ENCODE results near the gene IL9. TPM values are rescaled to one million over a fixed set of nuclear protein-coding genes. Genes with fewer than 3 reads are reported as not detected.

Gene IL9
- total RNA-seq, 2 donors from 2014 or later, result not detected

DNA sequence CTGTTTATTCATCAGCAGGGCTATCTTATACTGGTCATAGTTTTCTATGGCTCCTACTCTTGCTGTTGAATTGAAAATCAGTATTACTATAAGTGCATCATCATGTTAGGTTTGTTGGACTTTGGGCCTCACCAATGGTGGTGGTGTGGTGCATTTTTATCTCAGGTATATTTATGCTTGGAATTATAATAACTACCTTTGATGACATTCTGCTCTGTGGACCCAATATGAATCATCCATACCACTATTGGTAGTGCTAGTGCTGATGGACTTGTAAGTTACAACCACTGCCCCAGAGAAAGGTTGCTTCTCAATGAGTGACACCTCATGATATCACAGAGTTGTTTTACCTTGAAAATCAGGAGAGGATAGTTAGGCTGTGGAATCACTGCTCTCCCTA lies 28.0 kb downstream of the IL9 start:
- no peak overlapping the region for H3K4me3 ChIP-seq
- no peak overlapping the region for H3K27ac ChIP-seq
- no peak for DNase-seq (ENCODE audit: low spot score)

DNA sequence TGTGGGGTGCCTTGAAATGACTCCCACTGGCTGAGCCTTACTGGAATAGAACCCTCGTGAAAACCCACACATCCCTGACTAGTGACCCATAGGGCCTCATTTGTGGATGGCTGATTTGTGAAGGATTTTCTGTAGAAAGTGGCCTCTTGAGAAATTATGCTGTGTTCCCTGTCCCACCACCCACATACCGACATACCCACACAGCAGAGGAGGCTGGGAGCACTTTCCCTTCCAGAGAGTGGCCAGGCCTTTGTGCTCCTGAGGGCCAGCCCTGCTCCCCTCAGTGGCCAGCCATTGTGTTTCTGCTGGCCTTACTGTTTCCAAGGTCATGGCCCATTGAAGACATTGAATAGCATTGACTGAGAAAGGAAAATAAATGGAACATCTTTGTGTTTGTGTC lies 29.6 kb downstream of the IL9 start:
- Histone ChIP-seq H3K4me3 (no peak overlapping the region), H3K27ac (no peak overlapping the region), H3K27me3 (replicated peaks; ENCODE audit: insufficient read depth) (no peaks in the 10 kb centered on the region), H3K9me3 (no peaks in the 10 kb centered on the region), H3K4me1 (ENCODE audit: control insufficient read depth in 1 of 2, low read depth in 2 of 2) (peaks cover 0 to 4% of the 10 kb centered on the region in 2 donors), H3K36me3 (no peaks in the 10 kb centered on the region)
- ATAC-seq (ENCODE audit: insufficient number of reproducible peaks, low FRiP score, low read depth), result no peak
- TF ChIP-seq, protein P1, sequence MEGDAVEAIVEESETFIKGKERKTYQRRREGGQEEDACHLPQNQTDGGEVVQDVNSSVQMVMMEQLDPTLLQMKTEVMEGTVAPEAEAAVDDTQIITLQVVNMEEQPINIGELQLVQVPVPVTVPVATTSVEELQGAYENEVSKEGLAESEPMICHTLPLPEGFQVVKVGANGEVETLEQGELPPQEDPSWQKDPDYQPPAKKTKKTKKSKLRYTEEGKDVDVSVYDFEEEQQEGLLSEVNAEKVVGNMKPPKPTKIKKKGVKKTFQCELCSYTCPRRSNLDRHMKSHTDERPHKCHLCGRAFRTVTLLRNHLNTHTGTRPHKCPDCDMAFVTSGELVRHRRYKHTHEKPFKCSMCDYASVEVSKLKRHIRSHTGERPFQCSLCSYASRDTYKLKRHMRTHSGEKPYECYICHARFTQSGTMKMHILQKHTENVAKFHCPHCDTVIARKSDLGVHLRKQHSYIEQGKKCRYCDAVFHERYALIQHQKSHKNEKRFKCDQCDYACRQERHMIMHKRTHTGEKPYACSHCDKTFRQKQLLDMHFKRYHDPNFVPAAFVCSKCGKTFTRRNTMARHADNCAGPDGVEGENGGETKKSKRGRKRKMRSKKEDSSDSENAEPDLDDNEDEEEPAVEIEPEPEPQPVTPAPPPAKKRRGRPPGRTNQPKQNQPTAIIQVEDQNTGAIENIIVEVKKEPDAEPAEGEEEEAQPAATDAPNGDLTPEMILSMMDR (IDR thresholded peaks at IDR 0.05), result no peak
- DNase-seq (ENCODE audit: low spot score), result no peak

More for the DNA sequence above, 28.0 kb downstream of the IL9 start:
- Histone ChIP-seq H3K36me3 (no peaks in the 10 kb centered on the region), H3K4me1 (ENCODE audit: control insufficient read depth in 1 of 2, low read depth in 2 of 2) (peaks cover 0 to 4% of the 10 kb centered on the region in 2 donors), H3K27me3 (replicated peaks; ENCODE audit: insufficient read depth) (no peaks in the 10 kb centered on the region), H3K9me3 (no peaks in the 10 kb centered on the region)
- TF ChIP-seq, protein P1 (IDR thresholded peaks at IDR 0.05), result no peak
- ATAC-seq (ENCODE audit: insufficient number of reproducible peaks, low FRiP score, low read depth), result no peak

DNA sequence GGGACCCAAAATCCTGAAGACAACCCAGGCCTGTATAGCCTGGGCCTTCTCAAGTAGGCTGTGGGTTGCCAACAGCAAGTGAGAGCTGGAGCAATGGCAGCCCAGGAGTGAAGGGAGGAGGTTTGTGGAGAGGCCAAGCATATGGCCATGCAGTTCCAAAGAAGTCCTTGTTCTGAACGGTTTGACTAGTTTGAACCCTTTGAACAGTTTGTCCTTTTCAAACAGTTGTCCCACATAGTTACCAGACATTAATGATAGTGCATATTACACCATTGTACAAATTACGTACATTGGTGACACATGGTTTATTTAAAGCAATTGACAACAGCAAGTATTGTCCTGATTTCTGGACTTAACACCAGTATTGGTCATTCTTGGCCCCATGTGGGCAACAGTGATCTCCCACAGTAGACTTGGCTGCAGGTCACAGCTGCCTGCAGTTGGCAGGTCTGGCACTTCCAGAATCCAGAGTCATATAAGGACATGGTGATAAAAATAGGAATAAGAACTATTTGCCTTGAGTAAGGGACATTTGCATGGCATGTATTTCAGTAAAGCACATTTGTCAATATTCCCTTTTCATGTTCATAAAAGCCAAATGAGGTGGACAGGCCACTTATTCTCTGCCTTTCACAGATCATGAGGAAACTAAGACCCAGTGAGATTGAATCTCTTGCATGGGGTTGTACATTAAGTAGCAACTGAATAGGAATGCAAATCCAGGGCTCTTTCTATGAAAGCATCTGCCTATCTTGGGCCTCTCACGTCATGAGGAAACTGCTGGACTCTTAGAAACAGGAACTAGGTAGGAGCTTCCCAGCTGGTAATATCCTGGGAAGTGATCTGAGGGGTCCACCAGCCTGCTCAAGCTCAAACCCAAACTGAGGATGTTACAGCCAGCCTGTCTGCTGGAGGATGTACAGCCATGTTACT lies 30.9 kb downstream of the IL9 start:
- no peaks in the 10 kb centered on the region for H3K9me3 ChIP-seq
- TF ChIP-seq, protein P1 (IDR thresholded peaks at IDR 0.05), result no peak
- H3K27ac ChIP-seq, result no peak overlapping the region
- peaks cover 0 to 4% of the 10 kb centered on the region in 2 donors for H3K4me1 ChIP-seq (ENCODE audit: control insufficient read depth in 1 of 2, low read depth in 2 of 2)
- no peak overlapping the region for H3K4me3 ChIP-seq
- no peaks in the 10 kb centered on the region for H3K27me3 ChIP-seq (replicated peaks; ENCODE audit: insufficient read depth)
- H3K36me3 ChIP-seq, result no peaks in the 10 kb centered on the region
- ATAC-seq (ENCODE audit: insufficient number of reproducible peaks, low FRiP score, low read depth) (no peak), DNase-seq (ENCODE audit: low spot score) (no peak)

DNA sequence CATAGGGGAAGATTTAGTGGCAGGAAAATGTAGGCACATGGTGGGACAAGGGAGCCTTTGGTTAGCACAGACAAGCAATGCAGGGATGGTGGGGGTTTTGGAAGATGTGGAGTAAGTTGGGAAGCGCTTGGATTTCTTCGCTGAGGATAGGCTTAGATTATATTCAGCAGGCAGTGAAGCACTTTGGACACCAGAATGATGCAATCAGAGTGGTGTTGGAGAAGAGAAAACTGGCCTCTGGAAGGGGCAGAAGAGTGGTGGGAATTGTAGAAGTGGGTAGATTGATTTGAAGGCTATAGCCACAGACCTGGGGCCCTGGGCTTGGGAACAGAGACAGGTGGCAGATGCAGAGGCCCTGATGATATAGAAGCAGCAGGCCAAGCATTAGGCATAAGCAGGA lies 32.9 kb downstream of the IL9 start:
- no peak for DNase-seq (ENCODE audit: low spot score)
- no peak overlapping the region for H3K27ac ChIP-seq
- TF ChIP-seq, protein P1 (IDR thresholded peaks at IDR 0.05), result no peak
- H3K27me3 ChIP-seq (replicated peaks; ENCODE audit: insufficient read depth), result no peaks in the 10 kb centered on the region
- H3K4me1 ChIP-seq (ENCODE audit: control insufficient read depth in 1 of 2, low read depth in 2 of 2), result peaks cover 0 to 4% of the 10 kb centered on the region in 2 donors
- no peak overlapping the region for H3K4me3 ChIP-seq
- no peaks in the 10 kb centered on the region for H3K36me3 ChIP-seq
- no peaks in the 10 kb centered on the region for H3K9me3 ChIP-seq
- no peak for ATAC-seq (ENCODE audit: insufficient number of reproducible peaks, low FRiP score, low read depth)

DNA sequence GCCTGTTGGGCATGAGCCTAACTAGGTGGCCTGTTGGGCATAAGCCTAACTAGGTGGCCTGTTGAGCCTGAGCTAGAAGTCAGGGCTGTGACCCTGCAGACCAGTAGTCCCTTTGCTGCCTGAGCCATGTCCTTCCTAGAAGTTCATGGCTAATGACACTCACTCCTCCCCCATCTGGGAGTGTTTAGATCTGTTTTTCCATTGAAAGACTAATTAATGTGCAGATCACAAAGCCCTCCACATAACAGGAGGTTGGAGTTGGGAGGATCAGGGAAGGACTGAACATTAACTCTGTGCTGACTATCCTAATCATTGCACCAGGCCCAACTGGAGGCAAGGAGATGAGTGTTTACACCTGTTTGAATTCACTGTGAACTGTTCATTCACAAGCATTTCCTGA lies 33.6 kb downstream of the IL9 start:
- H3K27ac ChIP-seq, result no peak overlapping the region

More for the DNA sequence above, 33.6 kb downstream of the IL9 start:
- no peak for ATAC-seq (ENCODE audit: insufficient number of reproducible peaks, low FRiP score, low read depth)
- no peaks in the 10 kb centered on the region for H3K36me3 ChIP-seq
- no peaks in the 10 kb centered on the region for H3K9me3 ChIP-seq
- TF ChIP-seq, protein P1 (IDR thresholded peaks at IDR 0.05), result no peak
- no peaks in the 10 kb centered on the region for H3K27me3 ChIP-seq (replicated peaks; ENCODE audit: insufficient read depth)
- no peak for DNase-seq (ENCODE audit: low spot score)
- peaks cover 0 to 4% of the 10 kb centered on the region in 2 donors for H3K4me1 ChIP-seq (ENCODE audit: control insufficient read depth in 1 of 2, low read depth in 2 of 2)
- no peak overlapping the region for H3K4me3 ChIP-seq

Data from thoracic aorta (tissue), 2 donors.